GM20431 (cell line): ENCODE measurements around the gene PRDX3.

ENCODE experiments used
- in situ Hi-C: fragments of 300-500 bp; cut with MseI, MboI; formaldehyde crosslinking; loops from one replicate; pipeline ENCODE4 v1.15.0; 2020; ENCODE audit warnings: low sequenced_read_pairs; ENCODE audit not compliant: unreplicated experiment

Gene PRDX3

DNA sequence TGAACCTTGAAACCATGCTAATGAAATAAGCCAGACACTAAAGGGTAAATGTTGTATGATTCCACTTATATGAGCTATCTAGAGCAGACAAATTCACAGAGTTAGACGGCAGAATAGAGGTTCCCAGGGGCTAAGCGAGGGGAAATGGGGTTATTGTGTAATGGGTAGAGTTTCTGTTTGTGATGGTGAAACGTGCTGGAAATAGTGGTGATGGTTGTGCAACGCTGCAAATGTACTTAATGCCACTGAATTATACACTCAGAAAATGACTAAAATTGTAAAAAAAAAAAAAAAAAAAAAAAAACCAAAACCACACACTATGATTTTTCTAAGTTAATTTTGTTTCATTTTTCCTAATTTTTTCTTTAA is 43.1 kb downstream of the PRDX3 start:
- in situ Hi-C loops = no loop called here

- in situ Hi-C loops = no loop called here
Measured at GRCh38 chr10:119133949-119134348, 44.7 kb downstream of the PRDX3 start.

DNA sequence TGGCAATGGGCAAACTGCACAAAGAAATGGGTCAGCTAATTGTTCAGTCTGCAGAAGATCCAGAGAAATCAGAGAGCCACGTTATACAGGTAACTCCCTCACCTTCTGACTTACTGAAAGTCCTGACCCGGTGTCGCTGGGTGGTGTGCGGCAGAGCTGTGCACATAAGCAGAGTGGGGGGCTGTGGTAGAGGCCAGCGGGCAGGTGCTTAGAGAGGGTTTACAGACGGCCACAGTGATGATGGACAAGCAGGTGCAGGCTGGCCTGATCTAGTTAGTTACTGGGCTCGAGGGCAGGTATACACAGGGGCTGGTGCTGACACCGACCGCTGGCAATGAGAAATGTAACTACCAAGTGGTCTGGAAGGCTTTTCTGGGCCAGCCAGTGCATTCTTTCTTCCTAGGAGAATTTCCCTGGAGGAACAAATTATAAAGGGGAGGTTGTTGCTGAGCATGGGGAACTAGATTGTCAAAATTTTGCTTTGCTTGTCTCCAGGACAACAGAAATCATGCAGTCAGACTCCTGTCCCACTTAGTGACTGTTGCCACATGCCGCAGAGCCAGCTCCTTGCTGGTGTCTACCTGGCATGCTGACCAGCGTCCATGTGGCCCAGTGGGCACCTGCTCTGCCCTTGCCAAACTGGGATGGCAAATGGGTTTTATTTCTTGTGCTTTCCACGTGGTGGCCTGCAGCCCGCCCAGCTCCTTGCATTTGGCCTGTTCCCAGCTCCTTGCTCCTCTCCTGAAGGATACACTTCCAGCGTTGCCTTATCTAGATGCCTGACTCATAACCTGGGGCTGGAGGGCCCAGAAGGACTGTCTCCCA is 45.9 kb downstream of the PRDX3 start:
- in situ Hi-C loops = no loop called here

DNA sequence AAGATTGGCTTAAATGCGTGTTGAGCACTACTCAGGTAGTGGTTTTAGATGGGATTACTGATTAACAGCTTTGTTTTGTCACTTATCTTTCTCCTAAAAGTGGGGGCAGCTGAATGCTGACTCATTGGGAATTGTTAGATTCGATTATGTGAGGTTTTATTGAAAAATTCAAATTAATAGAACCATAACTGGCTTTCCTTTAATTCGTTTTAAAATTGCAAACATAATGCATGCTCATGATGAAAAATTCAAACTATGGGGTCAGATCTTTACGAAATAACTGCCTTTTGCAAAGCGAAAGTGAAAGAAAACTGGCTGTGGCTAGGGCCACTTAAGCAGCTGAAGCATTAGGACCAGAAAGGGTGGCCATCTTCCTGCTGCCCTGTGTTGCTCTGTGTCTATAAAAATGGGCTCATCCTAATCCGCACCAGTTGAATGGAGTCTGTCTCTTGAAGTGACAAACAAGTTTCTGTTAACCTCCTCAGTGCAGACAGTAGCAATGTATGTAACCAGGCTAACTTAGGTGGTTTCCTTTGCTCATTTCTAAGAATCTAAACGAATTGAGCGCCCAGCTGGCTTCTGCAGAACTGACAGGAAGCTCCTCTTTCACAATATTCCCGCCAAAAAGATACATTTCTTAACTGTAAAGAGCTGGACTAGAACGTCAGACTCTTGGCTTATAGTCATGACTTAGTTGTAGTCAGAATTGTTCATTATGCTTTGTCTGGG is 46.9 kb downstream of the PRDX3 start:
- in situ Hi-C loops = no loop called here

DNA sequence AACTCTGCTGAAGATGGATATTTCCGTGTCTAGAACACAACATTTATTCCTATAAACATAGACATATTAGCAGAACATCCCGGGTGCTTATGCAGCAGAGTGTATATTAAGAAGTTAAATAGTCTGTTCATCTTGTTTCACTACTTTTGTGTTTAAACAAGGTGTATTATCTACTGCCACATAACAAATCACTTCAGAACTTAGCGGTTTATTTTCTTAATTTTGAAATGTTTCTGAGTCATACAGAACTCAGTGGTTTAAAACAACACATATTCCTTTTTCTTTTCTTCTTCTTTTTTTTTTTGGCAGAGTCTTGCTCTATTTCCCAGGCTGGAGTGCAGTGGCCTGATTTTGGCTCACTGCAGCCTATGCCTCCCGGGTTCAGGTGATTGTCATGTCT is 48.9 kb downstream of the PRDX3 start:
- in situ Hi-C loops = no loop called here

- in situ Hi-C loops = no loop called here
Measured at GRCh38 chr10:119125942-119126341, 52.7 kb downstream of the PRDX3 start.

DNA sequence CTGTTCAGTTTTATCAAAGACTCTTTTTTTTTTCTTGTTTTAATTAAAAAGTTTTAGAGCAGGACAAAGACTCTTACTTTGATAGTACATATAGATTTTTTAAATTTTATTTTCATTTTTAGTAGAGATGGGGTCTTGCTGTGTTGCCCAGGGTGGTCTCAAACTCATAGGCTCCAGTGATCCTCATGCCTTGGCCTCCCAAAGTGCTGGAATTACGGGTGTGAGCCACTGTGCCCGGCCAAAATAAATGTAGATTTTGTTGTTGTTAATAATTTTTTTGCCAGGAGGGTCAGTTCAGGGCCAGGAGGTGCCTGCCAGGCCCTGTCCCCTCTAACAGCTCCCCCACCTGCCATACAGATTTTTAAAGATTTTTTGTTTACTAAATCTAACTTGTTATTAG is 57.7 kb downstream of the PRDX3 start:
- in situ Hi-C loops = no loop called here

DNA sequence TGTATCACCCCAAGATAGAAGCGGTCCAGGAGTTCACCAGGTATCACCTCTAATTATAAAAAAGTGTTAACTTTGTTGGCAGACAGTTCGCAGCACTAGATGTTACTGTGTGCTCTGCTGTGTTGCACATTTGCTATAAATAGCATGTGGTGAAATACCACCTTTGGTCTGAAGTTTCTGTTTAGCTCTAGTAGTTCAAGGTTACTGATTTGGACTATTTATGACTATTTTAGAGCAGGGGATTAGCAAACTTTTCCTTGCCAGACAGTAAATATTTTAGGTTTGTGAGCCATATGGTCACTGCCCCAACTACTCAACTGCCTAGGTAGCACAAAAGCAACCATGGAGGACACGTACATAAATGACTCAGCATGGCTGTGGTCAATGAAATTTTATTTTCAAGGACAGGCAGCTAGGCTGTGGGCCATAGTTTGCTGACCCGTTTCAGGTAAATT is 58.2 kb downstream of the PRDX3 start:
- in situ Hi-C loops = no loop called here

- in situ Hi-C loops = no loop called here
Measured at GRCh38 chr10:119119400-119119799, 59.2 kb downstream of the PRDX3 start.

GRCh38 chr10:119118231-119118630 is 60.4 kb downstream of the PRDX3 start:
- in situ Hi-C loops = no loop called here
